GM18909 (cell line): Measurements from ENCODE around the gene AKR1E2.

ENCODE experiments used
- ATAC-seq: cut with Tn5 transposase; IDR thresholded peaks from one replicate; pipeline ENCODE4 v1.9.1; 2021; ENCODE audit warnings: mild to moderate bottlenecking; ENCODE audit not compliant: unreplicated experiment, poor library complexity

AKR1E2 gene

GRCh38 chr10:4825868-4826791, at the start of gene AKR1E2:
Gene AKR1E2, plus strand, starts transcription at chr10:4826207. Its CDS starts 118 bp downstream, at chr10:4826325.
- peak; percentile 75 for ATAC-seq

GRCh38 chr10:4776234-4776638, 49.8 kb upstream of the AKR1E2 start:
- no peak for ATAC-seq

- ATAC-seq = no peak
These were observed 47.2 kb upstream of the AKR1E2 start for GRCh38 chr10:4778761-4779160.

GRCh38 chr10:4780091-4780490, 45.9 kb upstream of the AKR1E2 start:
- no peak for ATAC-seq

GRCh38 chr10:4780782-4781181, 45.2 kb upstream of the AKR1E2 start:
- no peak for ATAC-seq

GRCh38 chr10:4781955-4782354, 44.1 kb upstream of the AKR1E2 start:
- no peak for ATAC-seq

GRCh38 chr10:4784667-4785333, 41.2 kb upstream of the AKR1E2 start:
- no peak for ATAC-seq

- ATAC-seq = no peak
These were observed 39.8 kb upstream of the AKR1E2 start for GRCh38 chr10:4786043-4786839.

- no peak for ATAC-seq
These were observed 36.0 kb upstream of the AKR1E2 start for GRCh38 chr10:4790045-4790444.

- ATAC-seq = no peak
These were observed 35.1 kb upstream of the AKR1E2 start for GRCh38 chr10:4790922-4791321.

GRCh38 chr10:4792381-4792780, 33.6 kb upstream of the AKR1E2 start:
- ATAC-seq = no peak

GRCh38 chr10:4801405-4801804, 24.6 kb upstream of the AKR1E2 start:
- no peak for ATAC-seq

GRCh38 chr10:4802711-4803487, 23.1 kb upstream of the AKR1E2 start:
- no peak for ATAC-seq

GRCh38 chr10:4803822-4804221, 22.2 kb upstream of the AKR1E2 start:
- no peak for ATAC-seq

- ATAC-seq = no peak
These were observed 21.5 kb upstream of the AKR1E2 start for GRCh38 chr10:4804465-4804864.

- no peak for ATAC-seq
These were observed 19.5 kb upstream of the AKR1E2 start for GRCh38 chr10:4806534-4806933.

- peak; percentile 64 for ATAC-seq
These were observed 18.1 kb upstream of the AKR1E2 start for GRCh38 chr10:4807761-4808507.

GRCh38 chr10:4809156-4809555, 16.9 kb upstream of the AKR1E2 start:
- no peak for ATAC-seq

- ATAC-seq = no peak
These were observed 15.9 kb upstream of the AKR1E2 start for GRCh38 chr10:4810092-4810491.
